GM12801 (cell line): Measurements from ENCODE around the gene GRID1.

Experiments used
- CTCF ChIP-seq: IDR thresholded peaks from one replicate; pipeline ENCODE4 v1.5.1; 2011; ENCODE audit warnings: control low read depth; ENCODE audit not compliant: insufficient read length; ENCODE audit errors: extremely low read depth

Gene GRID1

GRCh38 chr10:86330778-86331763 is 35.5 kb downstream of the GRID1 start:
- TF ChIP-seq CTCF, result no peak

- TF ChIP-seq CTCF, result no peak
Observed at GRCh38 chr10:86329896-86330680, 36.5 kb downstream of the GRID1 start.

GRCh38 chr10:86329093-86329710 is 37.4 kb downstream of the GRID1 start:
- TF ChIP-seq CTCF, result no peak

GRCh38 chr10:86327954-86328725 is 38.5 kb downstream of the GRID1 start:
- TF ChIP-seq CTCF, result no peak

GRCh38 chr10:86325158-86325557 is 41.4 kb downstream of the GRID1 start:
- TF ChIP-seq CTCF, result no peak

GRCh38 chr10:86321568-86321967 is 45.0 kb downstream of the GRID1 start:
- TF ChIP-seq CTCF, result no peak
